ENCODE measurements around the gene NUPR1. TPM values are rescaled to one million over a fixed set of nuclear protein-coding genes. Genes with fewer than 3 reads are reported as not detected.
A peak's percentile ranks its signal among the peaks of the same experiment; 100 is the strongest.

NUPR1 gene
- total and polyA plus RNA-seq, 2 of the 13 experiments (the other 11 are each of a cell fraction or from before 2014, with no cell fraction given) = 18.0 to 25.6 TPM

GRCh38 chr16:28505489-28506137 lies 33.2 kb downstream of the NUPR1 start (continued):
- TF ChIP-seq, protein P1, sequence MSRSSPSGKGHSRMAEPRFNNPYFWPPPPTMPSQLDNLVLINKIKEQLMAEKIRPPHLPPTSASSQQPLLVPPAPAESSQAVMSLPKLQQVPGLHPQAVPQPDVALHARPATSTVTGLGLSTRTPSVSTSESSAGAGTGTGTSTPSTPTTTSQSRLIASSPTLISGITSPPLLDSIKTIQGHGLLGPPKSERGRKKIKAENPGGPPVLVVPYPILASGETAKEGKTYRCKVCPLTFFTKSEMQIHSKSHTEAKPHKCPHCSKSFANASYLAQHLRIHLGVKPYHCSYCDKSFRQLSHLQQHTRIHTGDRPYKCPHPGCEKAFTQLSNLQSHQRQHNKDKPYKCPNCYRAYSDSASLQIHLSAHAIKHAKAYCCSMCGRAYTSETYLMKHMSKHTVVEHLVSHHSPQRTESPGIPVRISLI (CRISPR knock-in tag; IDR thresholded peaks at IDR 0.05; ENCODE audit: borderline replicate concordance) = peak; percentile 66; the same call in 1 of the 2 replicates
- TF ChIP-seq ZNF142 (CRISPR knock-in tag; IDR thresholded peaks at IDR 0.05) (0 out of 2 replicates have a peak, but pooled peaks have one; percentile 56), ZNF891 (CRISPR knock-in tag; IDR thresholded peaks at IDR 0.05) (0 out of 2 replicates have a peak, but pooled peaks have one; percentile 73), NFIC (IDR thresholded peaks at IDR 0.05; ENCODE audit: low read length) (no peak; the same call in 1 of the 2 replicates), PHF8 (CRISPR knock-in tag; IDR thresholded peaks at IDR 0.05) (no peak), YY1 (IDR thresholded peaks at IDR 0.05; ENCODE audit: insufficient read depth, insufficient replicate concordance, low read depth, low read length) (no peak), ZKSCAN1 (IDR thresholded peaks at IDR 0.05; ENCODE audit: low read length) (no peak), MEF2D (CRISPR knock-in tag; IDR thresholded peaks at IDR 0.05) (no peak; the same call in 1 of the 2 replicates), DPF2 (CRISPR knock-in tag; IDR thresholded peaks at IDR 0.05; ENCODE audit: borderline replicate concordance, low read depth) (0 out of 2 replicates have a peak, but pooled peaks have one; percentile 41), ARID3A (IDR thresholded peaks at IDR 0.05; ENCODE audit: low read depth, low read length) (no peak), KLF16 (CRISPR knock-in tag; IDR thresholded peaks at IDR 0.05) (peak in 1 of 2 experiments; percentile 67; a peak in 1 of 4 replicates), ZNF326 (CRISPR knock-in tag; IDR thresholded peaks at IDR 0.05; ENCODE audit: borderline replicate concordance) (no peak), ZNF572 (CRISPR knock-in tag; IDR thresholded peaks at IDR 0.05) (no peak), ZNF333 (CRISPR knock-in tag; IDR thresholded peaks at IDR 0.05; ENCODE audit: borderline replicate concordance) (no peak), ZNF274 (CRISPR knock-in tag; IDR thresholded peaks at IDR 0.05) (no peak), ZNF678 (CRISPR knock-in tag; IDR thresholded peaks at IDR 0.05) (no peak), ZNF296 (CRISPR knock-in tag; conservative IDR thresholded peaks at IDR 0.05) (no peak), ZNF720 (CRISPR knock-in tag; IDR thresholded peaks at IDR 0.05) (no peak)
- TF ChIP-seq, protein P2, sequence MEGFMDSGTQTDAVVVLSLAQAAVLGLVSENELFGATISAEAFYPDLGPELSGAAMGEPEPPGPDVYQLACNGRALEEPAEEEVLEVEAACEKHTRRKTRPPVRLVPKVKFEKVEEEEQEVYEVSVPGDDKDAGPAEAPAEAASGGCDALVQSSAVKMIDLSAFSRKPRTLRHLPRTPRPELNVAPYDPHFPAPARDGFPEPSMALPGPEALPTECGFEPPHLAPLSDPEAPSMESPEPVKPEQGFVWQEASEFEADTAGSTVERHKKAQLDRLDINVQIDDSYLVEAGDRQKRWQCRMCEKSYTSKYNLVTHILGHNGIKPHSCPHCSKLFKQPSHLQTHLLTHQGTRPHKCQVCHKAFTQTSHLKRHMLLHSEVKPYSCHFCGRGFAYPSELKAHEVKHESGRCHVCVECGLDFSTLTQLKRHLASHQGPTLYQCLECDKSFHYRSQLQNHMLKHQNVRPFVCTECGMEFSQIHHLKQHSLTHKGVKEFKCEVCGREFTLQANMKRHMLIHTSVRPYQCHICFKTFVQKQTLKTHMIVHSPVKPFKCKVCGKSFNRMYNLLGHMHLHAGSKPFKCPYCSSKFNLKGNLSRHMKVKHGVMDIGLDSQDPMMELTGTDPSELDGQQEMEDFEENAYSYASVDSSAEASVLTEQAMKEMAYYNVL (CRISPR knock-in tag; IDR thresholded peaks at IDR 0.05; ENCODE audit: borderline replicate concordance) = peak; percentile 72; the same call in 1 of the 2 replicates
